ENCODE data around the gene UBE2B. TPM values are rescaled to one million over a fixed set of nuclear protein-coding genes. Genes with fewer than 3 reads are reported as not detected.
"Not testable (repeated sequence)": the region's sequence is repeated elsewhere in the genome, so short reads cannot be mapped to it uniquely, and the experiment has no call there.

The UBE2B gene
- polyA plus RNA-seq, 5 donors = 111 to 154 (median 126) TPM

GRCh38 chr5:134394932-134395331, 23.6 kb downstream of the UBE2B start:
- DNase-seq = no peak

- no peak for DNase-seq
Measured at GRCh38 chr5:134396274-134396673, 24.9 kb downstream of the UBE2B start.

DNA sequence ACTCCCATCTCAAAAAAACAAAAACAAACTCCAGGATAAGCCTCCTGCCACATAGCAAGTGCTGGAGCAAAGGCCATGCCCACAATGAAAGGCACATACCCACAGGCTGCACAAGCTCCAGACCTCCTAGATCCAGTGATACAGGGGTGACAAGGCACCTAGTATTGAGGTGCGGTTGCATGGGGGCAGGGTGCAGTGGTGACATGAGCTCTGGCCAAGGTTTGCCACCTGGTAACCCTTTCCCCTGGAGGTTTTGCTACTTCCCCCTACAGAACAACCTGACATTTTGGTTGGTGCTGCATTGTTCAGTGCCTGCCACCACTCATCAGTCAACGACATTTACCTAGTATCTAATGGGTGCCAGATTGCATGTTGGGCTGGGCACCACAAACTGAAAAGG, 25.8 kb downstream of the UBE2B start:
- no peak for DNase-seq

DNA sequence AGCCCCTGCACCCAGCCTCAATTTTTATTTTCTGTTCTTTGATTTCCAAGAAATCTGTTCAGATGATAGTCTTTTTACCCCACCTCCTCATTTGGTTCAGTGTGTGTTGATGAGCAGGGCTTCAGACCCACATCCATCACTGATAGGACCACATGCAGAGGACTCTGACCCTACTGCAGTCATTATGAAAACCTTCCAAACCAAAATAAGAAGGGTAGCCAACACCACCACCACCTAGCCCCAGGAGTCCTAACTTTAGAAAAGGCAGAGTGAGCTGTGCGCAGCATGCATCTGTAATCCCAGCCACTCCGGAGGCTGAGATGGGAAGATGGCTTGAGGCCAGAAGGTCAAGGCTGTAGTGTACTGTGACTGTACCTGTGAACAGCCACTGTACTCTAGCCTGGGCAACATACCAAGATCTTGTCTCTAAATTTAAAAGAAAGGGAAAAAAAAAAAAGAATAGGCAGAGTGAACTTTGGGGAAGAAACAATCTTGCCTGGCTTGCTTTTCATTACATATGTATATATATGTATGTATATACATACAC, 27.3 kb downstream of the UBE2B start:
- DNase-seq = no peak

DNA sequence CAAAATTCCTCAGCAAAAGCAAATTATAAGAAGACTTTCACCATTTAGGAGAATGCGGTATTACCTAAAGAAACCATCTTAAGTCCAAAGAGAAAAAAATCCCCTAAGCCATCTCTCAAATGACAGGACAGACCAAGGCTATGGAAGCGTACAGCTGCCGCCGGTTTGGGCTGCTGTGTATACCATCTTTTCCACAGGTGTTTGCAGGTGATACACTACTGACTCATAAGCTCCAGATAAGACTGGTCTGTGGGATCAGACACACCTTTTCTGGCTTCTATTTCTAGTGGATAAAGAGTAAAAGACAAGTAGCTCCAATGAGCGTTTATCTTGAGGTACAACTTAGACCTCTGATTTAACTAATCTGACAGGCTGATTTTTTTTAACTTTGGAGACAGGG, 32.6 kb downstream of the UBE2B start:
- no peak for DNase-seq

DNA sequence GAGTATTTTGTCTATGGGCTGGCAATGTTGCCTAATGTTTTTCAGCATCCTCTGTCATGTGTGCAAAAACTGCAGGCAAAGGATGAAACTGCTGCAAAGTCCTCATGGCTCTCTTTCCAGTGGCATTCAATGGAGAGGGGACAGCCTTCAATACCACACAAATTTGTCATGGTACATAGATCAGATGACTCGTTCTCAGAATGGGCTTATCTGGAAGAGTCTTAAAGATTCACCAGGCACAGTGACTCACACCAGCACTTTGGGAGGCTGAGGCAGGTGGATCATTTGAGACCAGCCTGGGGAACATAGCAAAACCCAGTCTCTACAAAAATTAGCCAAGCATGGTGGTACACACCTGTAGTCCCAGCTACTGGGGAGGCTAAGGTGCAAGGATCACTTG, 35.0 kb downstream of the UBE2B start:
- DNase-seq = no peak

DNA sequence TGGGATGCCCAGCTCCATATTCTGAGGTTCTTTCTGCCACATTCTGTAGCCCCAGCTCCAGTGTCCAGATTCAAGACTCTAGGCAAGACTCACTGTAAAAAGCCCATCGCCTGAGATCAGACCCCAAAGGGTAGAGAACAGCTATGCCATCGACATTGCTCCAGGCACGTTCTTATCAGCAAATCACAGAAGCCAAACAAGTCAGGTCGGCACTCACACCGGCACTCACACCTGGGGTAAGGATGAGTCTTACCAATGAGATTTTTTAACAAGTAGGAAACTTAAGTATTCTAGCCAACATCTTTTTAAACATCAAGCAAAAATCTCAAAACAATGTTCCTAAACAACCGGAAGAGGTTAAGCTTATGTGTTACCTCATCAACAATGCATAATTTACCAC, 38.0 kb downstream of the UBE2B start:
- no peak for DNase-seq

DNA sequence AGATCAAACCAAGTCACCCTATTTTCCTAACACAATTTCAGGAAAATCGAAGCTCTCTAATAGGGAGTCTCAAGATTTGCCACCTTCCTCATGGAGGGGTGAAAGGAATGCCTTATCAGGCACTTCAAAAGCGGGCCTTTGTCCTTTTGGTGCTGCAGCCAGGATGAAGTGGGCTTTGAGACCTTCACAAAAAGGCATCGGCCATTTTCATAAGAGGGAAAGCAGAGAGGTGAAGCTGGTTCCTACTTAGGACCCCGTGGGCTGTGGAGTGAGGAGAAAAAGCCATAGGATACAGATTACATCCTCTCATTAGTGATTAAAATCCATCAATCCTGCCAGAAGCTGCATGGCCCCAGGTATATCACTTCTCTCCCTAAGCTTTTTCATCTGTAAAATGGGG, 39.5 kb downstream of the UBE2B start:
- no peak for DNase-seq

GRCh38 chr5:134411228-134411545, 39.8 kb downstream of the UBE2B start:
- no peak for DNase-seq

- DNase-seq = peak; percentile 86 to 87
Measured at GRCh38 chr5:134411546-134412266, 40.3 kb downstream of the UBE2B start, which contains the start of gene CDKN2AIPNL. Gene CDKN2AIPNL, minus strand, starts transcription at chr5:134411881. Its CDS starts 27 bp downstream, at chr5:134411854.

DNA sequence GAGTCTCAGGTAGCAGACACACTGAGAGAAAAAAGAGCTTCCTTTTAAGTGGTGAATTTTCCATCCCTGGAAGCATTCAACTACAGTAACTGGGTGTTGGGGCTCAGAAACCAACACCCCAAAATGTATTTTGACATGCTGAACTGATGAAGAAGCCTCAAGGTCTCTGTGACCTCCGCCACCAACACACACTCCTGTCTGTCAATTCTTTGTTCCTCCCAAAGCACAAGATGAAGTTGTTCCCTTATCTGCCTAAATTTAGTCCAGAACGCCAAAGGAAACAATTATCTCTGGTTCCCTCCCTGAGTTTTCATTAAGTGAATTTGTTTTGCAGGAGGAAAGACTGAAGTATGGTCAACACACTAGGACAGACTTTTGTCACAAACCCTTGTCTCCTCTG, 41.7 kb downstream of the UBE2B start:
- no peak for DNase-seq

- no peak for DNase-seq
Measured at GRCh38 chr5:134417707-134418106, 46.3 kb downstream of the UBE2B start.

DNA sequence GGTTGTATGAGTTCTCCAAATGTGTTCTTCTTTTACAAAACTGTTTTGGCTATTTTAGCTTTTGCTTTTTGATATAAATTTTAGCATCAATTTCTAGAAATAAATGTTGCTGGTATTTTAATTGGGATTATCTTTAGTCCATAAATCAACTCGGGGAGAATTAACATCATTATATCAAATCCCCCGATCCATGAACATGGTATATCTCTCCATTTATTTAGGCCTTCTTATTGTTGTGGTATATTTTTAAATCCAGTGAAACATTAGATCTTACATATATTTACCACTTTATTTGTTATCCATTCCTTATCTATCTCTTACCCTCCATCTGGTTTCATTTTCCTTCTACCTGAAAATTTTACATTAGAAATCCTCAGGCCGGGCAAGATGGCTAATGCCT, 47.6 kb downstream of the UBE2B start:
- DNase-seq = no peak

- DNase-seq = no peak
Measured at GRCh38 chr5:134420343-134420742, 49.0 kb downstream of the UBE2B start.

GRCh38 chr5:134421038-134421437, 49.7 kb downstream of the UBE2B start:
- not testable (repeated sequence) for DNase-seq

GRCh38 chr5:134422791-134423365, 51.5 kb downstream of the UBE2B start:
- DNase-seq = no peak

DNA sequence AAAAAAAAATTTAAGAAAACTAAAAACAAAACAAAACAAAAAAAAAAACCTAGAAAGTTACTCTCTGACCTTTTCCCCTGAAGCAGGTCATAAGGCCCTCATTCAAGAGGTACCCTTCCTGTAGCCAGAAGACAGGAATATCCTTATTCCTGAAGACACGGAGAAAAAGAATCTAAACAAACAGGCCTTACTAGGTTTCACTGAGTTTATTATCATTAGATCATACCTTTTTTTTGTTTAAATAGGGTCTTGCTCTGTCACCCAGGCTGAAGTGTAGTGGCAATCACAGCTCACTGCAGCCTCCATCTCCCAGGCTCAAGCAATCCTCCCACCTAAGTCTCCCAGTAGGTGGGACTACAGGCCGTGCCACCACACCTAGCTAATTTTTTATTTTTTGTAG, 52.0 kb downstream of the UBE2B start:
- DNase-seq = no peak

DNA sequence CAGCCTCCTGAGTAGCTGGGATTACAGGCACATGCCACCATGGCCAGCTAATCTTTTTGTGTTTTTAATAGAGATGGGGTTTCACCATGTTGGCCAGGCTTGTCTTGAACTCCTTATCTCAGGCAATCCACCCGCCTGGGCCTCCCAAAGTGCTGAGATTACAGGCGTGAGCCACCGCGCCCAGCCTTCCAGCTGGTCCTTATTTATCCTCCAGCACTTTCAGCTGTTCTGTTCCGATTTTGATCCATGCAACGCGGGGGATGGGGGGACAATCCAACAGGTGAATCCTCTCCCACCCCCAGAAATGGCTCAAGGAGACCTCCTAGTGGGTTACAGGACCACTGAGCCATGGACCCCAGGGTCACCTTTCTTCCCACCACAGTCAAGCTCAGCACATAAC, 55.0 kb downstream of the UBE2B start:
- no peak for DNase-seq

DNA sequence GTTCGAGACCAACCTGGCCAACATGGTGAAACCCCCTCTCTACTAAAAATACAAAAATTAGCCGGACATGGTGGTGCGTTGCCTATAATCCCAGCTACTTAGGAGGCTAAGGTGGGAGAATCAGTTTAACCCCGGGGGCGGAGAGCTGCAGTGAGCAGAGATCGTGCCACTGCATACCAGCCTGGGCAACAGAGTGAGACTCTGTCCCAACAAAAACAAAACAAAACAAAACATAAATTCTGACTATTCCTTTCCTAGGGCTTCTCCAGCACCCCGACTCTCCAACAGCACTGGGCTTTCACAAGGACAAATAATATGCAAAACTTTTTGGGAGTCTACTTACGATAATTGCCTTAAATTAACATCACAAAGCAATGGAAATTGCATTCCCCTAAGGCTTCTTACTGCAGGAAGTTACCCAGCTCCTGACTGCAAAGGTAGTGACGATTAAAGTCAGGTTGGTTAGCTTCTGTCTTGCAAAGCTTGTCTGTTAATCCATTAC, 56.2 kb downstream of the UBE2B start:
- no peak for DNase-seq

GRCh38 chr5:134430001-134430569, 58.7 kb downstream of the UBE2B start:
- no peak for DNase-seq

DNA sequence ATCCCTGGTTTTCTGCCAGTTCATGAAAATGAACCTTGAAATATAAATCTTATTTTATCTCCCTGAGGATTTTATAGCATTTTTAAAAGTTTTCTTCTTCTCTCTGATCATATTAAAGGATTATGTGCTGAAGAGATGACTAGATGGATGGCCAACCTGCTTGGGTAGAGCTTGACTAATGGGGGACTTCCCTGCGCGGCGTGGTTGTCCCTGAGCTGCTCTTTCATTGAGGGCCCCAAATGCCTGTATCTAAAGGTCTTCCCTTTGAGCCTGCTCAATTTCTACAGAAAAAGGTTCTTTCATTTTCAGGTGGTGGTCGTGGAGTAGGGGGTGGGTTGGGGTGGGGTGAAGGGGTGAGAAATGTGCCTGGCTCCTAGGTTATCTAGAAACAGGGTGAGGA, 60.8 kb downstream of the UBE2B start:
- no peak for DNase-seq

- DNase-seq = no peak
Measured at GRCh38 chr5:134432677-134433359, 61.4 kb downstream of the UBE2B start.

DNA sequence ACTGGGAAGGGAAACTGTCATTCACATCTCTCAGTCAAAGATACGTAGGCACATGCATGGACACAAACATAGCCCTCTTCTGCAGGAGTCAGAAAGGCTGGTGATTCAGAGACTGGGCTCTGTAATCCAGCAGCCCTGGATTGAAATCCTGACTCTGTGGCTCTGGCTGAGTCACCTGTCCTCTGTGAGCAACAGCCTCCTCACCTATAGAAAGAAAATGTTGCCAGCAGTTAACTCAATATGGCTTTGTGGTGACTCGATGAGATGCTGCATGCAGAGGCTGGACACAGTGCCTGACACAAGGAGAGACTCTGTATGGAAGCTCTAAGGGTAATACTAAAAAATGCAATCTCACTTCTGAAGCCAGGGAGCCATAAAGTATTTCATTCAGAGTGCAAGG, 64.2 kb downstream of the UBE2B start:
- no peak for DNase-seq
